K562 (cell line): ENCODE measurements around the gene HMGB2. TPM values are rescaled to one million over a fixed set of nuclear protein-coding genes. Genes with fewer than 3 reads are reported as not detected.

Experiments
- ATAC-seq: fragments of 200-7000 bp; cut with Tn5 transposase; 3 replicates; pipeline ENCODE4 v1.9.1; 2020; ENCODE audit warnings: moderate library complexity
- BruUV-seq: library from RNA; stranded (reverse); fragments of 400-500 nt; replicated peaks from 2 replicates; lab custom pipeline; 2021; lab: Mats Ljungman, UMichigan
- CTCF ChIA-PET: fragments of 300-600 bp; formaldehyde crosslinking; extraction: SDS; loops from one replicate; lab custom pipeline; 2021; ENCODE audit warnings: low intra/inter-chr PET ratio; lab: Yijun Ruan, JAX
- POLR2A ChIA-PET: fragments of 300-600, 350-650 bp; sonication (Branson Sonifier 250); formaldehyde crosslinking; extraction: SDS; loops from one replicate; lab custom pipeline; 2021; ENCODE audit warnings: antibody characterized with exemption, inconsistent platforms; lab: Yijun Ruan, JAX
- DNase-seq, 4 experiments: peaks; one replicate each; pipeline versions ENCODE4 v3.0.0 to v3.0.0-alpha.2; 2011 to 2018; ENCODE audit warnings: low spot score in 3 of 4, mixed read lengths in 3 of 4; ENCODE audit errors: extremely low read depth in 1 of 4
- FAIRE-seq: peaks from 2 replicates; lab custom pipeline; 2011; peaks lifted over from hg19 to GRCh38; lab: Jason Lieb, UNC
- H2AFZ ChIP-seq: 2 replicates; pipeline ENCODE4 v1.6.0; 2011; ENCODE audit warnings: low read depth, low read length, control low read depth, inconsistent platforms
- H3K27ac ChIP-seq: fragments of 200-600 bp; 3 replicates; pipeline ENCODE4 v1.8.0; 2011; ENCODE audit warnings: low read depth, mild to moderate bottlenecking, control low read depth, inconsistent platforms, low read length, moderate library complexity, mixed read lengths; ENCODE audit errors: extremely low read depth
- H3K27me3 ChIP-seq, 2 experiments: fragments of 300-600 bp in 1 of 2; 2 replicates in 1 of 2; 3 replicates in 1 of 2; pipeline versions ENCODE4 v1.6.0 to v1.8.0; 2011; ENCODE audit warnings: inconsistent platforms in 2 of 2, low read length in 2 of 2, mild to moderate bottlenecking in 1 of 2, mixed read lengths in 1 of 2, moderate library complexity in 1 of 2; ENCODE audit not compliant: control insufficient read depth in 2 of 2, insufficient read depth in 2 of 2
- H3K36me3 ChIP-seq: fragments of 300-600 bp; 3 replicates; pipeline ENCODE4 v1.8.0; 2011; ENCODE audit warnings: mild to moderate bottlenecking, low read length, inconsistent platforms; ENCODE audit not compliant: control insufficient read depth, insufficient read depth
- H3K4me1 ChIP-seq, 2 experiments: fragments of 200-600 bp in 1 of 2; replicated peaks in 1 of 2; 2 replicates in 1 of 2; 3 replicates in 1 of 2; pipeline versions ENCODE4 v1.5.1 to v1.8.0; 2011; ENCODE audit warnings: inconsistent platforms in 2 of 2, low read length in 2 of 2, mild to moderate bottlenecking in 1 of 2, mixed read lengths in 1 of 2, moderate library complexity in 1 of 2; ENCODE audit not compliant: control insufficient read depth in 2 of 2, insufficient read depth in 2 of 2
- H3K4me2 ChIP-seq: 2 replicates; pipeline ENCODE4 v1.6.1; 2011; ENCODE audit warnings: low read length, control low read depth, inconsistent platforms, mixed read lengths; ENCODE audit not compliant: insufficient read depth
- H3K4me3 ChIP-seq: fragments of 200-600 bp; sonication (generic), shearing (Covaris generic); 2 replicates; pipeline ENCODE4 v1.5.1; 2016; ENCODE audit warnings: control low read depth, inconsistent platforms
- H3K79me2 ChIP-seq: fragments of 200-600 bp; 3 replicates; pipeline ENCODE4 v1.8.0; 2011; ENCODE audit warnings: low read length, inconsistent platforms; ENCODE audit not compliant: control insufficient read depth, insufficient read depth
- H3K9ac ChIP-seq, 2 experiments: 2 replicates each; pipeline versions ENCODE4 v1.6.0 to v1.6.1; 2011; ENCODE audit warnings: low read depth in 2 of 2, low read length in 2 of 2, control low read depth in 1 of 2, inconsistent platforms in 1 of 2, mild to moderate bottlenecking in 1 of 2, mixed read lengths in 1 of 2; ENCODE audit not compliant: insufficient read depth in 1 of 2
- H3K9me1 ChIP-seq: one replicate; pipeline ENCODE4 v1.6.0; 2011; ENCODE audit warnings: inconsistent platforms, mild to moderate bottlenecking, low read length, moderate library complexity; ENCODE audit not compliant: control insufficient read depth, insufficient read depth
- H3K9me3 ChIP-seq: replicated peaks from 2 replicates; pipeline ENCODE4 v1.5.1; 2011; ENCODE audit warnings: low read depth, low read length, inconsistent platforms; ENCODE audit not compliant: control insufficient read depth, insufficient read depth
- H4K20me1 ChIP-seq: replicated peaks from 2 replicates; pipeline ENCODE4 v1.6.1; 2011; ENCODE audit warnings: low read length, inconsistent platforms, mixed read lengths; ENCODE audit not compliant: control insufficient read depth, insufficient read depth
- CBX5 ChIP-seq: IDR thresholded peaks from 2 replicates; pipeline ENCODE4 v1.6.1; 2014; ENCODE audit warnings: low read depth, borderline replicate concordance
- ETV1 ChIP-seq: fragments of 450-650 bp; conservative IDR thresholded peaks from 2 replicates; pipeline ENCODE4 v1.6.1; 2016; ENCODE audit warnings: missing genetic modification characterization, control low read depth, low read depth, missing compliant biosample characterization
- FOSL1 ChIP-seq: fragments of 200-800 bp; sonication (Bioruptor generic); conservative IDR thresholded peaks from 2 replicates; pipeline ENCODE4 v1.6.1; 2016; ENCODE audit warnings: missing genetic modification characterization, missing compliant biosample characterization
- FOXK2 ChIP-seq, 2 experiments: fragments of 450-650 bp; IDR thresholded peaks in 1 of 2; conservative IDR thresholded peaks in 1 of 2; 2 replicates each; pipeline ENCODE4 v1.6.1; 2016; ENCODE audit warnings: low read depth in 2 of 2, mild to moderate bottlenecking in 1 of 2
- HCFC1 ChIP-seq: IDR thresholded peaks from 2 replicates; pipeline ENCODE4 v1.6.1; 2012; ENCODE audit warnings: low read depth, low read length, improper control_type of control experiment
- HLTF ChIP-seq: fragments of 450-650 bp; IDR thresholded peaks from 2 replicates; pipeline ENCODE4 v1.6.1; 2016
- MYNN ChIP-seq, 2 experiments: sonication (generic); formaldehyde crosslinking in 1 of 2; IDR thresholded peaks; 2 replicates each; pipeline versions ENCODE4 v1.5.0 to v1.6.1; 2016 to 2020; ENCODE audit warnings: antibody characterized with exemption in 1 of 2, missing genetic modification reagents in 1 of 2
- NFE2 ChIP-seq: IDR thresholded peaks from 2 replicates; pipeline ENCODE4 v1.6.1; 2014; ENCODE audit warnings: antibody characterized with exemption, low read depth
- SMARCA4 ChIP-seq: fragments of 450-650 bp; IDR thresholded peaks from 2 replicates; pipeline ENCODE4 v1.6.1; 2016
- SRSF9 ChIP-seq: fragments of 200-400 bp; formaldehyde crosslinking; IDR thresholded peaks from 2 replicates; pipeline ENCODE4 v1.6.1; 2017; ENCODE audit warnings: low read depth, low read length, borderline replicate concordance
- TRIM24 ChIP-seq, 2 experiments: fragments of 450-650 bp; IDR thresholded peaks; 2 replicates each; pipeline ENCODE4 v1.6.1; 2016
- ZNF146 ChIP-seq: IDR thresholded peaks from one replicate; pipeline ENCODE4 v1.6.1; 2018; ENCODE audit warnings: missing compliant biosample characterization; ENCODE audit not compliant: unreplicated experiment
- ZNF561 ChIP-seq: fragments of 450-650 bp; formaldehyde crosslinking; conservative IDR thresholded peaks from 2 replicates; pipeline ENCODE4 v1.4.0; 2020; ENCODE audit warnings: mild to moderate bottlenecking, moderate library complexity
- ZNF589 ChIP-seq: fragments of 200-800 bp; sonication (Bioruptor generic); IDR thresholded peaks from 2 replicates; pipeline ENCODE4 v1.6.1; 2016; ENCODE audit warnings: low read depth, missing genetic modification characterization, missing compliant biosample characterization
- ZZZ3 ChIP-seq: fragments of 450-650 bp; IDR thresholded peaks from 2 replicates; pipeline ENCODE4 v1.6.1; 2016; ENCODE audit warnings: antibody characterized with exemption, mild to moderate bottlenecking, moderate library complexity
- WGBS: fragments of 100-300 bp; shearing (Covaris generic); methylation state at CpG from one replicate; pipeline ENCODE4 v1.1.6; 2016; ENCODE audit warnings: low coverage, mixed read lengths; ENCODE audit not compliant: insufficient coverage; ENCODE audit errors: missing lambda C conversion rate; 5-methylcytosine and 5-hydroxymethylcytosine counted together
- in situ Hi-C: fragments of 300-500 bp; cut with MboI; formaldehyde crosslinking; loops from 4 replicates; pipeline ENCODE4 v1.15.0; 2018; ENCODE audit warnings: inconsistent platforms, mixed read lengths
- intact Hi-C: fragments of 100-400 bp; cut with micrococcal nuclease; formaldehyde crosslinking; loops from 2 replicates; pipeline ENCODE4 v1.14.2; 2022
- polyA plus RNA-seq, 8 experiments: library from polyadenylated mRNA; depleted of rRNA in 4 of 8; stranded (reverse) in 5 of 8; unstranded in 3 of 8; fragments of >200 nt; fragmentation: Nextera tagmentation in 2 of 8; fragmentation: Illumina TruSeq in 1 of 8; extraction: Ambion mirVana in 2 of 8; extraction: Trizol in 1 of 8; gene quantifications; 2 replicates each; pipeline versions ENCODE4 v1.2.1 to v1.2.3, GENCODE V29; 2011 to 2014; ENCODE audit warnings: inconsistent platforms in 1 of 8, missing spikeins in 1 of 8
- total RNA-seq, 7 experiments: library from RNA; depleted of rRNA in 6 of 7; stranded (reverse); fragments of >200 nt in 6 of 7; fragmentation: Illumina TruSeq in 2 of 7; extraction: Trizol in 2 of 7; gene quantifications; 2 replicates each; pipeline versions ENCODE4 v1.2.1 to v1.2.3, GENCODE V29; 2011 to 2021; ENCODE audit warnings: low replicate concordance in 1 of 7
- TF ChIP-seq, protein P1 (sequence below): fragments of 250-450 bp; sonication (Bioruptor Pico); IDR thresholded peaks from 2 replicates; pipeline ENCODE4 v1.8.0; 2021; ENCODE audit warnings: borderline replicate concordance, mild to moderate bottlenecking, moderate library complexity; ENCODE audit not compliant: poor library complexity, severe bottlenecking

Gene HMGB2
- total and polyA plus RNA-seq, 9 of the 15 experiments (the other 6 are each of a cell fraction or from before 2014, with no cell fraction given), result 309 to 822 (median 626) TPM

DNA sequence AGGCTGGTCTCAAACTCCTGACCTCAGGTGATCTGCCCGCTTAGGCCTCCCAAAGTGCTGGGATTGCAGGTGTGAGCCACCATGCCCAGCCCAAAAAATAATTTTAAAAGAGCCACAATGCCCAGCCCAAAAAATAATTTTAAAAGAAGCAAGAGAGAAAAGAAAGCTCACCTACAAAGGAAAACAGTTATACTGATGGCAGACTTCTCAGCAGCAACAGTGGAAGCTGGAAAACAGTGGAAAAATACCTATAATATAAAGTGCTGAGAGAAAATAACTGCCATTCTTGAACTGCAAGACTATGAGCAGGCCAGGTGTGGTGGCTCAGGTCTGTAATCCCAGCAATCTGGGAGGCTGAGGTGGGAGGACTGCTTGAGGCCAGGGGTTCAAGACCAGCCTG, 13.3 kb upstream of the HMGB2 start (continued):
- 0 out of 2 replicates have a peak, but pooled peaks have one; percentile 60 for TF ChIP-seq CBX5
- no peak for TF ChIP-seq ZNF146
- TF ChIP-seq MYNN (IDR thresholded peaks at IDR 0.05), result no peak
- TF ChIP-seq MYNN (CRISPR knock-in tag; IDR thresholded peaks at IDR 0.05), result no peak
- TF ChIP-seq ETV1, result no peak

DNA sequence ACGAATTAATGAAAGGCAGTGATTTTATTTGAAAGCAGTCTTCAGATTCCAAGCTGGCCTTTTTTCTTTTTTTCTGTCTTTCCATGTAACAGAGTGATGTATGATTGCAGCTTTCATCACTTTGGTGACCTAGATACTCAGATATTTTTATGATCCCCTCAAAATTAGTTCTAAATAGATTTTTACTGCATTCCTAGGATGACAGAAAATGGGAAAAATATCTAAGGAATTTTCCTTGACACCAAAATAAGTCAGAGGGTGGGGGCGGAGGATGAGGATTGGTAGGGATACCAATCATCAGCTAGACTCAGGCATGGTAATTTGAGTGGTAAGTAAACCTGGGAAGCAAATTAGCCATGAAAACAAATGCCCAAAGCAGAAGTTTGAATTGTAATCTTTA, 11.9 kb upstream of the HMGB2 start:
- DNase-seq (no peak), ATAC-seq (no peak), FAIRE-seq (no peak)
- in situ Hi-C loops, result no loop called here
- H3K4me2 ChIP-seq, result no peak overlapping the region
- intact Hi-C loops, result no loop called here
- H4K20me1 ChIP-seq, result no peaks in the 10 kb centered on the region
- ChIA-PET POLR2A (interaction anchor here (0.8 to 4.8 kb wide), 4 partner anchors 9 to 17 kb away, joined by 3 to 39 read pairs (median 8); partner anchors contain the start of gene HMGB2), CTCF (no interaction called here)
- 19% methylated on average over 2 of the region's 2 CpGs for WGBS
- H3K9me1 ChIP-seq, result no peaks in the 10 kb centered on the region
- H3K27ac ChIP-seq, result no peak overlapping the region
- H3K27me3 ChIP-seq, result no peaks in the 10 kb centered on the region
- H3K9me3 ChIP-seq, result no peaks in the 10 kb centered on the region
- BruUV-seq, result no TSS peak
- TF ChIP-seq FOXK2 (conservative IDR thresholded peaks at IDR 0.05 in 1 of 2, IDR thresholded peaks at IDR 0.05 in 1 of 2; ENCODE audit: low read depth in 2 of 2) (no peak), ZZZ3 (no peak), HLTF (no peak), SMARCA4 (no peak), SRSF9 (no peak), ZNF561 (CRISPR knock-in tag) (no peak), NFE2 (no peak), TRIM24 (IDR thresholded peaks at IDR 0.05) (no peak), FOSL1 (no peak), HCFC1 (no peak), ZNF589 (no peak)
- TF ChIP-seq, protein P1, sequence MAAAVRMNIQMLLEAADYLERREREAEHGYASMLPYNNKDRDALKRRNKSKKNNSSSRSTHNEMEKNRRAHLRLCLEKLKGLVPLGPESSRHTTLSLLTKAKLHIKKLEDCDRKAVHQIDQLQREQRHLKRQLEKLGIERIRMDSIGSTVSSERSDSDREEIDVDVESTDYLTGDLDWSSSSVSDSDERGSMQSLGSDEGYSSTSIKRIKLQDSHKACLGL (CRISPR knock-in tag), result no peak
- H3K4me1 ChIP-seq, result no peaks in the 10 kb centered on the region
- H3K4me3 ChIP-seq, result no peak overlapping the region
- no peak overlapping the region for H3K9ac ChIP-seq
- H3K79me2 ChIP-seq, result no peaks in the 10 kb centered on the region
- no peaks in the 10 kb centered on the region for H3K36me3 ChIP-seq
- H2AFZ ChIP-seq, result no peak overlapping the region
